PFSK-1 (cell line): ENCODE measurements around the gene UBAC2.

Experiments used
- FOXP2 ChIP-seq: optimal IDR thresholded peaks from 2 replicates; pipeline ENCODE3; 2011; ENCODE audit warnings: borderline replicate concordance, control low read depth, inconsistent platforms; ENCODE audit not compliant: insufficient read depth; ENCODE audit errors: extremely low read length, extremely low read depth
- POLR2AphosphoS5 ChIP-seq: IDR thresholded peaks from 2 replicates; pipeline ENCODE4 v1.6.1; 2012; ENCODE audit warnings: low read depth, mild to moderate bottlenecking, control low read depth, low read length, moderate library complexity
- SIN3A ChIP-seq: IDR thresholded peaks from 2 replicates; pipeline ENCODE4 v1.6.1; 2012; ENCODE audit warnings: mild to moderate bottlenecking, low read length, moderate library complexity, borderline replicate concordance; ENCODE audit not compliant: insufficient read depth
- TAF1 ChIP-seq: IDR thresholded peaks from 2 replicates; pipeline ENCODE4 v1.6.1; 2012; ENCODE audit warnings: low read length, control low read depth, borderline replicate concordance; ENCODE audit not compliant: insufficient read depth
- TF ChIP-seq, protein P1 (sequence below), 2 experiments: IDR thresholded peaks; 2 replicates each; pipeline versions ENCODE4 v1.6.1 to v1.8.0; 2011 to 2012; ENCODE audit warnings: low read depth in 2 of 2, low read length in 2 of 2, control low read depth in 1 of 2, inconsistent platforms in 1 of 2, mild to moderate bottlenecking in 1 of 2, moderate library complexity in 1 of 2; ENCODE audit not compliant: insufficient read depth in 1 of 2

The UBAC2 gene

GRCh38 chr13:99208185-99208584, 7.5 kb downstream of the UBAC2 start:
- TF ChIP-seq FOXP2 = no peak
- TF ChIP-seq, protein P1, sequence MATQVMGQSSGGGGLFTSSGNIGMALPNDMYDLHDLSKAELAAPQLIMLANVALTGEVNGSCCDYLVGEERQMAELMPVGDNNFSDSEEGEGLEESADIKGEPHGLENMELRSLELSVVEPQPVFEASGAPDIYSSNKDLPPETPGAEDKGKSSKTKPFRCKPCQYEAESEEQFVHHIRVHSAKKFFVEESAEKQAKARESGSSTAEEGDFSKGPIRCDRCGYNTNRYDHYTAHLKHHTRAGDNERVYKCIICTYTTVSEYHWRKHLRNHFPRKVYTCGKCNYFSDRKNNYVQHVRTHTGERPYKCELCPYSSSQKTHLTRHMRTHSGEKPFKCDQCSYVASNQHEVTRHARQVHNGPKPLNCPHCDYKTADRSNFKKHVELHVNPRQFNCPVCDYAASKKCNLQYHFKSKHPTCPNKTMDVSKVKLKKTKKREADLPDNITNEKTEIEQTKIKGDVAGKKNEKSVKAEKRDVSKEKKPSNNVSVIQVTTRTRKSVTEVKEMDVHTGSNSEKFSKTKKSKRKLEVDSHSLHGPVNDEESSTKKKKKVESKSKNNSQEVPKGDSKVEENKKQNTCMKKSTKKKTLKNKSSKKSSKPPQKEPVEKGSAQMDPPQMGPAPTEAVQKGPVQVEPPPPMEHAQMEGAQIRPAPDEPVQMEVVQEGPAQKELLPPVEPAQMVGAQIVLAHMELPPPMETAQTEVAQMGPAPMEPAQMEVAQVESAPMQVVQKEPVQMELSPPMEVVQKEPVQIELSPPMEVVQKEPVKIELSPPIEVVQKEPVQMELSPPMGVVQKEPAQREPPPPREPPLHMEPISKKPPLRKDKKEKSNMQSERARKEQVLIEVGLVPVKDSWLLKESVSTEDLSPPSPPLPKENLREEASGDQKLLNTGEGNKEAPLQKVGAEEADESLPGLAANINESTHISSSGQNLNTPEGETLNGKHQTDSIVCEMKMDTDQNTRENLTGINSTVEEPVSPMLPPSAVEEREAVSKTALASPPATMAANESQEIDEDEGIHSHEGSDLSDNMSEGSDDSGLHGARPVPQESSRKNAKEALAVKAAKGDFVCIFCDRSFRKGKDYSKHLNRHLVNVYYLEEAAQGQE (IDR thresholded peaks at IDR 0.05; ENCODE audit: insufficient read depth in 1 of 2, low read depth in 2 of 2, low read length in 2 of 2) = no peak
- TF ChIP-seq POLR2AphosphoS5 = no peak
- no peak for TF ChIP-seq TAF1
- TF ChIP-seq SIN3A = no peak

- TF ChIP-seq SIN3A (no peak), TAF1 (no peak), FOXP2 (no peak), POLR2AphosphoS5 (no peak)
These were observed 8.3 kb downstream of the UBAC2 start for GRCh38 chr13:99208845-99209527.

- TF ChIP-seq, protein P1 (IDR thresholded peaks at IDR 0.05; ENCODE audit: insufficient read depth in 1 of 2, low read depth in 2 of 2, low read length in 2 of 2) = no peak
- TF ChIP-seq POLR2AphosphoS5 (no peak), SIN3A (no peak)
These were observed 10.9 kb downstream of the UBAC2 start for GRCh38 chr13:99211421-99212035.

GRCh38 chr13:99214232-99214631, 13.6 kb downstream of the UBAC2 start:
- TF ChIP-seq SIN3A (no peak), POLR2AphosphoS5 (no peak), TAF1 (no peak), FOXP2 (no peak)
- TF ChIP-seq, protein P1 (IDR thresholded peaks at IDR 0.05; ENCODE audit: insufficient read depth in 1 of 2, low read depth in 2 of 2, low read length in 2 of 2) = no peak

- TF ChIP-seq TAF1 (no peak), POLR2AphosphoS5 (no peak), SIN3A (no peak), FOXP2 (no peak)
- TF ChIP-seq, protein P1 (IDR thresholded peaks at IDR 0.05; ENCODE audit: insufficient read depth in 1 of 2, low read depth in 2 of 2, low read length in 2 of 2) = no peak
These were observed 14.1 kb downstream of the UBAC2 start for GRCh38 chr13:99214731-99215130.
